GM12891 (cell line): ENCODE results near the gene KRTAP5-8.
A peak's percentile ranks its signal among the peaks of the same experiment; 100 is the strongest.
"Not testable (repeated sequence)": the region's sequence is repeated elsewhere in the genome, so short reads cannot be mapped to it uniquely, and the experiment has no call there.

Source experiments
- DNase-seq: peaks from one replicate; pipeline ENCODE4 v3.0.0; 2011; ENCODE audit warnings: low spot score; ENCODE audit not compliant: insufficient read length
- FAIRE-seq: peaks from 2 replicates; lab custom pipeline; 2011; peaks lifted over from hg19 to GRCh38; lab: Jason Lieb, UNC
- PAX5 ChIP-seq: IDR thresholded peaks from 2 replicates; pipeline ENCODE4 v1.6.1; 2011; ENCODE audit warnings: low read length, moderate library complexity, mild to moderate bottlenecking; ENCODE audit not compliant: insufficient read depth, severe bottlenecking
- POLR2A ChIP-seq: IDR thresholded peaks from 2 replicates; pipeline ENCODE4 v1.6.1; 2011; ENCODE audit warnings: low read depth, low read length, control low read depth
- POLR2AphosphoS5 ChIP-seq: IDR thresholded peaks from 2 replicates; pipeline ENCODE4 v1.6.1; 2011; ENCODE audit warnings: low read depth, low read length, control low read depth
- POU2F2 ChIP-seq: IDR thresholded peaks from 2 replicates; pipeline ENCODE4 v1.6.1; 2011; ENCODE audit warnings: low read depth, mild to moderate bottlenecking, control low read depth, low read length, moderate library complexity
- SPI1 ChIP-seq: IDR thresholded peaks from 2 replicates; pipeline ENCODE4 v1.6.1; 2011; ENCODE audit warnings: low read depth, low read length, control low read depth
- TAF1 ChIP-seq: IDR thresholded peaks from 2 replicates; pipeline ENCODE4 v1.6.1; 2011; ENCODE audit warnings: low read depth, low read length, control low read depth

The KRTAP5-8 gene

GRCh38 chr11:71532036-71532610 lies 5.7 kb upstream of the KRTAP5-8 start:
- FAIRE-seq (no peak), DNase-seq (no peak)
- TF ChIP-seq PAX5 (no peak), TAF1 (no peak)

GRCh38 chr11:71534711-71535608 lies 2.9 kb upstream of the KRTAP5-8 start:
- peak; percentile 40; the same call in 1 of the 2 replicates for TF ChIP-seq SPI1
- not testable (repeated sequence) for DNase-seq, FAIRE-seq

DNA sequence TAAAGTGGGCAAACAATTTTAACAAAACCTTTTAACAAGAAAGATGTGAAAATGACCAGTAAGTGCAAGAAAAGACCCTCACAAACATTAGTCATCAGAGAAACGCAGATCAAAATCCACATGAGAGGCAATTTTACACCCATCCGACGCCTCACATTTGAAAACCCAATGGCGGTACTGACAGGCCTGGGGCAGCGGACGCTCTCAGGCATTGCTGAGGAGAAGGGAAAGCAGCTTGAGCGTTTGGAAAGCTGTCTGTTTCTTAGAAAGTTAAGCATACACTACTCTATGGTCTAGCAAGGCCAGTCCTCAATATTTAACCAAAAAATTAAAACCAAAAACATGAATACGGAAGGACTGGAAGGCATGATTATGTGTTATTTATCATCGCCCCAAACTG lies 2.0 kb upstream of the KRTAP5-8 start:
- no peak for DNase-seq
- FAIRE-seq: no peak
- TF ChIP-seq POLR2AphosphoS5: no peak
- TF ChIP-seq POU2F2: no peak
- no peak for TF ChIP-seq POLR2A
- no peak for TF ChIP-seq TAF1
- TF ChIP-seq PAX5: no peak

- no peak for FAIRE-seq
- TF ChIP-seq TAF1 (no peak), POLR2A (no peak), PAX5 (no peak), POLR2AphosphoS5 (no peak), POU2F2 (no peak), SPI1 (no peak)
Observed at GRCh38 chr11:71537537-71537936, 288 bp upstream of the KRTAP5-8 start.

DNA sequence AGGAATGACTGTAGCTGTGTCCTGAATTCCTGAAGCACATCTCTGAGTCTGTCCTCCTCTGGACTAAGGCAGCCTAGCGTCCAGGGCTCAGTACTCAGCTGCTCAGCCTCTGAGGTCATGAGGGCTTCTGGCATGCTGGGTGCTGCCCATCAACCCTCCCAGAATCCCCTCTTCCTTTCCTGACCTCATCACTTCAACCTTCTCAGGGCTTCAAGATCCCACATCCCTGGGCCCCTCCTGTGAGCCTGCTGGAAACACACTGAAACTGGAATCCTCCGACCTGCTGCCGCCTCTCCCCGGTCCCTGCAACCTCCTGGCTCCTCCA lies 803 bp downstream of the KRTAP5-8 start:
- DNase-seq (no peak), FAIRE-seq (no peak)
- TF ChIP-seq POLR2AphosphoS5 (no peak), POU2F2 (no peak), SPI1 (no peak), POLR2A (no peak), TAF1 (no peak), PAX5 (no peak)

More at GRCh38 chr11:71537537-71537936, 288 bp upstream of the KRTAP5-8 start:
- no peak for DNase-seq

DNA sequence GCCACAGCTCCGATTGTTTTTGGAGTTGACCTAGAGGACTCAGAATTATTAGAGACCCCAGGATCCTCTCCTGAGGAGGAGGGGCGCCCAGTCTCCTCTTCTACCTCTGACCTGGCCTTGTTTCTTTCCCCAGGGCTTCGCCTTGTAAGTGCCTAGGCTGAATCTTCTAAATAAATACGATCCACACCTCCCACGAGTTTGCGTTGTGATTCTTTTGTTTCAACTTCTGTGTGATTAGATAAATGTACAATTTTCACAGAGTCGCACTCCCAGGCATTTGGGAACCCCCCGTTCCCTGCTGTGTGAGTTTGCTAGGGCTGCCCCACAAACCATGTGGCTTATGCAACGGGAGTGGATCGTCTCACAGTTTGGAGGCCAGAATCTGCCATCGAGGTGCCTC lies 1.2 kb downstream of the KRTAP5-8 start:
- FAIRE-seq: no peak
- TF ChIP-seq TAF1 (no peak), POU2F2 (no peak)

DNA sequence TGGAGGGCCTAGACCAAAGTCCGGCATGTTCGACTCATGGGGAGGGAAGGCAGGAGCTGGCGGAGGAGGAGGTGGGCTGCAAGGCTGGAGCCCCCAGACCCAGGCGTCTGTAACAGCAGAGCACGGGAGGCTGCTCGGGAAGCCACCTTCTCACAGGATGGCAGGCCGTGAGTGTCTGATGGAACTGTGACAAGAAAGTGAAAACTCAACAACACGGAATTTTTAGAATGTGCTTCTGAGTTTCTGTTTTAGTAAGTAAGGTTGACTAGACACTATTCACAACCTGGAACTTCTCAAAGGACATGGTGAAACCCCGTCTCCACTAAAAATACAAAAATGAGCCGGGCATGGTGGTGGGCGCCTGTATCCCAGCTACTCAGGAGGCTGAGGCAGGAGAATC lies 2.1 kb downstream of the KRTAP5-8 start:
- not testable (repeated sequence) for DNase-seq, FAIRE-seq

More for the DNA sequence above, 1.2 kb downstream of the KRTAP5-8 start:
- DNase-seq: no peak

DNA sequence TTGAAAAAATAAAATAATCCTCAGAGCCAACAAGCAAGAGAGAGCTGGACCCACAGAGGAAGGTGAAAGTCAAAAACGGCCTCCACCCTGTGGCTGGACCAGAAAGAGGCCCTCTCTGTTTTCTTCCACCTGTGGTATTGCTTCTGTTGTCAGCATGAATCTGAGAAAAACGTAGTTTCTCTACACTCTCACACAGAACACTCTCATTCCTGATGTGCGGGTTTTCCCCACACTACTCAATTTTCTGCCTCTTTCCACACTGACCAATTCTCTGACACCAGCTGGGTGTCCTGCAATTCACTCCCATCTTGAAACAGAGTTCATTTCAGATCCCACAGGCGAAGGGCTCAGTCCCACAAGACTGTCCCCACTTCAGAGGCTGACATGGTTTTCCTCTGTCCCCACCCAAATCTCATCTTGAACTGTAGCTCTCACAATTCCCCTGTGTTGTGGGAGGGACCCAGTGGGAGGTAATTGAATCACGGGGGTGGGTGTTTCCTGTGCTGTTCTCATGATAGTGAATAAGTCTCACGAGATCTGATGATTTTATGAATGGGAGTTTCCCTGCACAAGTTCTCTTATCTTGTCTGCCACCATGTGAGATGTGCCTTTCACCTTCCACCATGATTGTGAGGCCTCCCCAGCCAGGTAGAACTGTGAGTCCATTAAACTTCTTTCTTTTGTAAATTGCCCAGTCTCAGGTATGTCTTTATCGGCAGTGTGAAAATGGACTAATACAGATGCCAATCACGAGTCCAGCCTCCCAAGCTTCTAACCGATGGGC lies 2.9 kb downstream of the KRTAP5-8 start:
- DNase-seq, FAIRE-seq: not testable (repeated sequence)

- no peak for DNase-seq
- no peak for FAIRE-seq
- no peak for TF ChIP-seq TAF1
- TF ChIP-seq POLR2AphosphoS5: no peak
- no peak for TF ChIP-seq SPI1
- no peak for TF ChIP-seq POU2F2
Observed at GRCh38 chr11:71542382-71542781, 4.6 kb downstream of the KRTAP5-8 start.

DNA sequence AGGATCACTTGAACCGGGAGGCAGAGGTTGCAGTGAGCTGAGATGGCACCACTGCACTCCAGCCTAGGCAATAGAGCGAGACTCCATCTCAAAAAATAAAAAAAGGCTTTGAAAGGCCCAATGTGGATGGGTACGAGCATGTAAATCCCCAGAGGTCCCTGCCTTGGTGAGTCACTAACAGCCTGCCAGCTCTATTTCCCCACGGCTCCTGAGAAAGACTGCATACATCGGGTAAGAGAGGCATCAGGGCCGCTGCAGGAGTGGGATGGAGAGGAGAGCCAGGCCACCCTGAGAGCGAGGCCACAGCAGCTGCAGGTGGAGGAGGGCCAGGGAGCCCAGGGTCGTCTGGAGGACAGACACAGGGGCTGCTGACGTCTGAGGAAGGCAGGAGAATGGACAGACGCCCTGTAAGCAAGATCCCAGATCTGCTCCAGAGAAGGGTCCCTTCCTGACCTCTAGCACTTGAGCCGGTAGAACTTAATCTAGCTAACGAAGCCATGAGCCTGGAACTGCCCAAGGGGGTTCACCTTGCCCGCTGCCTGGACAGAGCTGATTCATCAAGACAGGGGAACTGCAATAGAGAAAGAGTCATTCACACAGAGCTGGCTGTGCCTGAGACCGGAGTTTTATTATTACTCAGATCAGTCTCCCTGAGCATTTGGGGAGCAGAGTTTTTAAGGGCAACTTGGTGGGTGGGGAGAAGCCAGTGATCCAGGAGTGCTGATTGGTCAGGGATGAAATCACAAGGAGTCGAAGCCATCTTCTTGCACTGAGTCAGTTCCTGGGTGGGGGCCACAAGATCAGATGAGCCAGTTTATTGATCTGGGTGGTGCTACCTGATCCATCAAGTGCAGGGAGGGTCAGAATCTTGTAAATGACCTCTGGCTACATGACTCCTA lies 5.3 kb downstream of the KRTAP5-8 start:
- FAIRE-seq (no peak), DNase-seq (no peak)
- TF ChIP-seq POLR2A (no peak), POU2F2 (no peak), POLR2AphosphoS5 (no peak), TAF1 (no peak), SPI1 (no peak), PAX5 (no peak)
